Activated CD4-positive, alpha-beta memory T cell treated with anti-CD3 and anti-CD28 coated beads, Interleukin-2, amount 10 ng/mL, durations not matched to agents 7 days and 5 days (primary cell): Measurements from ENCODE around the gene FAHD2A. TPM values are rescaled to one million over a fixed set of nuclear protein-coding genes. Genes with fewer than 3 reads are reported as not detected.
"Not testable (repeated sequence)": the region's sequence is repeated elsewhere in the genome, so short reads cannot be mapped to it uniquely, and the experiment has no call there.

Experiments
- CTCF ChIA-PET: fragments of 350-600 bp; sonication (Branson Sonifier 250); formaldehyde crosslinking; loops from one replicate; lab custom pipeline; 2021; ENCODE audit warnings: antibody characterized with exemption, inconsistent platforms; lab: Charles Lee
- POLR2A ChIA-PET: fragments of 350-600 bp; sonication (Branson Sonifier 250); formaldehyde crosslinking; loops from one replicate; lab custom pipeline; 2021; ENCODE audit warnings: antibody characterized with exemption; lab: Charles Lee
- DNase-seq: peaks from one replicate; pipeline ENCODE4 v3.0.0-alpha.2; 2020
- H3K27ac Mint-ChIP-seq: one replicate; pipeline ENCODE4 v1.8.0; 2021; ENCODE audit warnings: mild to moderate bottlenecking, mixed read lengths
- H3K27me3 Mint-ChIP-seq: one replicate; pipeline ENCODE4 v1.8.0; 2021; ENCODE audit warnings: mixed read lengths
- H3K36me3 Mint-ChIP-seq: one replicate; pipeline ENCODE4 v1.8.0; 2021; ENCODE audit warnings: low read depth, mixed read lengths
- H3K4me1 Mint-ChIP-seq: one replicate; pipeline ENCODE4 v1.8.0; 2021; ENCODE audit warnings: mixed read lengths
- H3K4me3 Mint-ChIP-seq: one replicate; pipeline ENCODE4 v1.8.0; 2021; ENCODE audit warnings: mild to moderate bottlenecking, mixed read lengths
- H3K9me3 Mint-ChIP-seq: one replicate; pipeline ENCODE4 v1.8.0; 2021; ENCODE audit warnings: mixed read lengths
- total RNA-seq, 2 experiments: library from RNA; stranded (reverse); gene quantifications; one replicate each; pipeline ENCODE4 v1.2.3, GENCODE V29; 2021

Gene FAHD2A
- total RNA-seq, 2 experiments from 2014 or later, result 35.8 to 37.3 TPM

- no peaks in the 10 kb centered on the region for H3K9me3 Mint-ChIP-seq
- H3K27me3 Mint-ChIP-seq, result no peaks in the 10 kb centered on the region
- H3K4me3 Mint-ChIP-seq, result no peak overlapping the region
- no peaks in the 10 kb centered on the region for H3K36me3 Mint-ChIP-seq
- H3K4me1 Mint-ChIP-seq, result no peaks in the 10 kb centered on the region
- ChIA-PET CTCF (interaction anchor here (0.6 to 1.5 kb wide), 13 partner anchors 9 to 374 kb away, joined by 3 to 29 read pairs (median 3); partner anchors contain the start of genes FAHD2A and ZNF514), POLR2A (interaction anchor here (1.3 kb wide), 1 partner anchor 13 kb away, joined by 10 read pairs; the partner anchor contains the start of gene FAHD2A)
- no peak overlapping the region for H3K27ac Mint-ChIP-seq
- peak; percentile 58 for DNase-seq
Measured at GRCh38 chr2:95389245-95390119, 13.0 kb upstream of the FAHD2A start.

- DNase-seq, result no peak
- no peaks in the 10 kb centered on the region for H3K9me3 Mint-ChIP-seq
- POLR2A ChIA-PET, result no interaction called here
- CTCF ChIA-PET, result no interaction called here
- no peaks in the 10 kb centered on the region for H3K27me3 Mint-ChIP-seq
- no peak overlapping the region for H3K27ac Mint-ChIP-seq
- H3K4me1 Mint-ChIP-seq, result no peaks in the 10 kb centered on the region
- H3K36me3 Mint-ChIP-seq, result no peaks in the 10 kb centered on the region
- H3K4me3 Mint-ChIP-seq, result no peak overlapping the region
Measured at GRCh38 chr2:95390272-95390880, 12.1 kb upstream of the FAHD2A start.

- no peaks in the 10 kb centered on the region for H3K27me3 Mint-ChIP-seq
- H3K4me3 Mint-ChIP-seq, result no peak overlapping the region
- DNase-seq, result no peak
- no peak overlapping the region for H3K27ac Mint-ChIP-seq
- no peaks in the 10 kb centered on the region for H3K4me1 Mint-ChIP-seq
- no peaks in the 10 kb centered on the region for H3K9me3 Mint-ChIP-seq
- ChIA-PET CTCF (no interaction called here), POLR2A (no interaction called here)
- no peaks in the 10 kb centered on the region for H3K36me3 Mint-ChIP-seq
Measured at GRCh38 chr2:95390881-95391321, 11.6 kb upstream of the FAHD2A start.

GRCh38 chr2:95391641-95392310, 10.7 kb upstream of the FAHD2A start:
- Mint-ChIP-seq H3K4me3 (no peak overlapping the region), H3K9me3 (no peaks in the 10 kb centered on the region), H3K27ac (no peak overlapping the region), H3K36me3 (no peaks in the 10 kb centered on the region), H3K4me1 (no peaks in the 10 kb centered on the region), H3K27me3 (no peaks in the 10 kb centered on the region)
- CTCF ChIA-PET, result no interaction called here
- no peak for DNase-seq
- POLR2A ChIA-PET, result no interaction called here

GRCh38 chr2:95392320-95392719, 10.2 kb upstream of the FAHD2A start:
- POLR2A ChIA-PET, result no interaction called here
- no peaks in the 10 kb centered on the region for H3K4me1 Mint-ChIP-seq

GRCh38 chr2:95392730-95393455, 9.6 kb upstream of the FAHD2A start:
- no peak for DNase-seq
- Mint-ChIP-seq H3K9me3 (no peaks in the 10 kb centered on the region), H3K36me3 (no peaks in the 10 kb centered on the region), H3K27ac (no peak overlapping the region), H3K4me1 (no peaks in the 10 kb centered on the region), H3K4me3 (no peak overlapping the region), H3K27me3 (no peaks in the 10 kb centered on the region)
- POLR2A ChIA-PET, result interaction anchor here (1.0 kb wide), 1 partner anchor 9 kb away, joined by 3 read pairs; no protein-coding TSS in a partner anchor
- CTCF ChIA-PET, result interaction anchor here (1.1 to 1.8 kb wide), 3 partner anchors 9 to 47 kb away, joined by 3 to 5 read pairs (median 3); partner anchors contain the start of gene FAHD2A

More at GRCh38 chr2:95392320-95392719, 10.2 kb upstream of the FAHD2A start:
- CTCF ChIA-PET, result interaction anchor here (1.1 kb wide), 1 partner anchor 47 kb away, joined by 3 read pairs; no protein-coding TSS in a partner anchor
- Mint-ChIP-seq H3K36me3 (no peaks in the 10 kb centered on the region), H3K9me3 (no peaks in the 10 kb centered on the region), H3K27me3 (no peaks in the 10 kb centered on the region), H3K27ac (no peak overlapping the region), H3K4me3 (no peak overlapping the region)
- DNase-seq, result no peak

GRCh38 chr2:95393901-95394300, 8.6 kb upstream of the FAHD2A start:
- H3K4me3 Mint-ChIP-seq, result no peak overlapping the region
- POLR2A ChIA-PET, result interaction anchor here (1.0 kb wide), 1 partner anchor 8 kb away, joined by 3 read pairs; no protein-coding TSS in a partner anchor
- H3K9me3 Mint-ChIP-seq, result no peaks in the 10 kb centered on the region
- no peak overlapping the region for H3K27ac Mint-ChIP-seq
- CTCF ChIA-PET, result interaction anchor here (1.3 to 1.8 kb wide), 2 partner anchors 8 to 9 kb away, joined by 3 to 5 read pairs; partner anchors contain the start of gene FAHD2A
- no peak for DNase-seq
- H3K36me3 Mint-ChIP-seq, result no peaks in the 10 kb centered on the region
- no peaks in the 10 kb centered on the region for H3K4me1 Mint-ChIP-seq
- no peaks in the 10 kb centered on the region for H3K27me3 Mint-ChIP-seq

- no peak for DNase-seq
- Mint-ChIP-seq H3K27me3 (no peaks in the 10 kb centered on the region), H3K27ac (no peak overlapping the region), H3K4me3 (no peak overlapping the region), H3K4me1 (peaks cover 22% of the 10 kb centered on the region), H3K9me3 (no peaks in the 10 kb centered on the region), H3K36me3 (peaks cover 4% of the 10 kb centered on the region)
- CTCF ChIA-PET, result interaction anchor here (0.6 to 1.3 kb wide), 2 partner anchors 10 to 441 kb away, joined by 3 to 4 read pairs; no protein-coding TSS in a partner anchor
- POLR2A ChIA-PET, result no interaction called here
Measured at GRCh38 chr2:95399061-95399460, 3.4 kb upstream of the FAHD2A start.

GRCh38 chr2:95401480-95401879, 1.0 kb upstream of the FAHD2A start:
- Mint-ChIP-seq H3K4me3 (peak overlapping the region; percentile 99), H3K4me1 (peaks cover 23% of the 10 kb centered on the region), H3K9me3 (no peaks in the 10 kb centered on the region), H3K27ac (no peak overlapping the region), H3K36me3 (peaks cover 4% of the 10 kb centered on the region), H3K27me3 (no peaks in the 10 kb centered on the region)
- ChIA-PET POLR2A (interaction anchor here (0.9 to 2.8 kb wide), 2 partner anchors 8 to 12 kb away, joined by 3 to 10 read pairs; no protein-coding TSS in a partner anchor), CTCF (interaction anchor here (0.6 to 3.4 kb wide), 4 partner anchors 8 to 34 kb away, joined by 3 to 29 read pairs (median 3); no protein-coding TSS in a partner anchor)
- DNase-seq, result no peak

GRCh38 chr2:95402004-95402369, 521 bp upstream of the FAHD2A start:
- CTCF ChIA-PET, result interaction anchor here (0.6 to 3.4 kb wide), 6 partner anchors 9 to 242 kb away, joined by 3 to 29 read pairs (median 3); no protein-coding TSS in a partner anchor
- not testable (repeated sequence) for H3K27me3 Mint-ChIP-seq, DNase-seq, H3K36me3 Mint-ChIP-seq, H3K9me3 Mint-ChIP-seq
- H3K4me1 Mint-ChIP-seq, result peaks cover 23% of the 10 kb centered on the region
- H3K27ac Mint-ChIP-seq, result peak overlapping the region; percentile 89
- POLR2A ChIA-PET, result interaction anchor here (0.9 to 2.8 kb wide), 3 partner anchors 9 to 237 kb away, joined by 3 to 10 read pairs (median 3); partner anchors contain the start of gene ZNF2
- H3K4me3 Mint-ChIP-seq, result peak overlapping the region; percentile 99

- CTCF ChIA-PET, result interaction anchor here (0.8 to 3.4 kb wide), 7 partner anchors 9 to 243 kb away, joined by 3 to 29 read pairs (median 3); no protein-coding TSS in a partner anchor
- not testable (repeated sequence) for H3K36me3 Mint-ChIP-seq, H3K27me3 Mint-ChIP-seq, H3K9me3 Mint-ChIP-seq
- H3K27ac Mint-ChIP-seq, result peak overlapping the region; percentile 89
- H3K4me3 Mint-ChIP-seq, result peak overlapping the region; percentile 99
- peak; percentile 49 for DNase-seq
- peaks cover 23% of the 10 kb centered on the region for H3K4me1 Mint-ChIP-seq
- POLR2A ChIA-PET, result interaction anchor here (0.8 to 2.8 kb wide), 3 partner anchors 14 to 238 kb away, joined by 4 to 10 read pairs (median 4); partner anchors contain the start of gene ZNF2
Measured at GRCh38 chr2:95403204-95403721, 755 bp downstream of the FAHD2A start.
